ENCODE data around the gene HIGD1A. TPM values are rescaled to one million over a fixed set of nuclear protein-coding genes. Genes with fewer than 3 reads are reported as not detected.

Gene HIGD1A
- total and polyA plus RNA-seq, 9 of the 15 experiments (the other 6 are each of a cell fraction or from before 2014, with no cell fraction given), result 165 to 1,185 (median 333) TPM

- TF ChIP-seq ZNF79 (CRISPR knock-in tag; IDR thresholded peaks at IDR 0.05; ENCODE audit: low read depth) (no peak), SP1 (CRISPR knock-in tag; IDR thresholded peaks at IDR 0.05) (no peak), ESRRA (IDR thresholded peaks at IDR 0.05; ENCODE audit: borderline replicate concordance, low read depth) (no peak), FOXA3 (CRISPR knock-in tag; conservative IDR thresholded peaks at IDR 0.05 in 1 of 2, IDR thresholded peaks at IDR 0.05 in 1 of 2) (no peak), MTA3 (IDR thresholded peaks at IDR 0.05; ENCODE audit: borderline replicate concordance) (peak; percentile 43; the same call in 1 of the 2 replicates), RBM25 (IDR thresholded peaks at IDR 0.05; ENCODE audit: low read depth, low read length, severe bottlenecking) (peak; percentile 4), HLTF (IDR thresholded peaks at IDR 0.05) (no peak), CREB1 (IDR thresholded peaks at IDR 0.05) (peak; percentile 84), CREB1 (CRISPR knock-in tag; IDR thresholded peaks at IDR 0.05) (peak; percentile 74), ZNF766 (CRISPR knock-in tag; conservative IDR thresholded peaks at IDR 0.05) (no peak), HBP1 (CRISPR knock-in tag; IDR thresholded peaks at IDR 0.05) (no peak), GABPB2 (CRISPR knock-in tag; conservative IDR thresholded peaks at IDR 0.05) (no peak), MBD2 (IDR thresholded peaks at IDR 0.05; ENCODE audit: borderline replicate concordance, low read depth) (no peak), CREM (IDR thresholded peaks at IDR 0.05; ENCODE audit: low read depth) (peak; percentile 92), NCOA1 (IDR thresholded peaks at IDR 0.05; ENCODE audit: low read depth) (no peak), STAT5B (CRISPR knock-in tag; IDR thresholded peaks at IDR 0.05) (no peak), CXXC5 (CRISPR knock-in tag; IDR thresholded peaks at IDR 0.05) (peak; percentile 69), RREB1 (CRISPR knock-in tag; IDR thresholded peaks at IDR 0.05) (no peak), HMG20B (CRISPR knock-in tag; IDR thresholded peaks at IDR 0.05) (no peak), ATF1 (CRISPR knock-in tag; IDR thresholded peaks at IDR 0.05) (no peak), ATF1 (tag; IDR thresholded peaks at IDR 0.05) (peak; percentile 81), CBX5 (IDR thresholded peaks at IDR 0.05; ENCODE audit: borderline replicate concordance, low read depth) (no peak), SIN3B (IDR thresholded peaks at IDR 0.05; ENCODE audit: low read depth) (no peak), POLR2G (IDR thresholded peaks at IDR 0.05; ENCODE audit: low read depth, low read length) (peak; percentile 29; the same call in 1 of the 2 replicates)
Measured at GRCh38 chr3:42772670-42773408, 31.5 kb downstream of the HIGD1A start, which contains the start of gene CCDC13 (continued).
